Tibial artery (tissue), 4 donors: ENCODE results near the gene ADAMTSL1.

Source experiments
- DNase-seq, 2 donors: peaks; one replicate each; pipeline ENCODE4 v3.0.0-alpha.2; 2019
- H3K27ac ChIP-seq, 2 donors: fragments of 200-600 bp; sonication (generic) in 1 of 2; 1 replicate in 1 of 2; 2 replicates in 1 of 2; pipeline ENCODE4 v1.5.1; 2018 to 2019; ENCODE audit warnings: mild to moderate bottlenecking in 1 of 2
- H3K27me3 ChIP-seq, 2 donors: fragments of 200-600 bp; sonication (generic) in 1 of 2; one replicate each; pipeline versions ENCODE4 v1.5.1 to v1.6.0; 2016 to 2019
- H3K36me3 ChIP-seq, 3 donors: fragments of 200-600 bp; sonication (generic) in 2 of 3; one replicate each; pipeline ENCODE4 v1.5.1; 2016 to 2019; ENCODE audit warnings: mild to moderate bottlenecking in 2 of 3
- H3K4me1 ChIP-seq, 4 donors: fragments of 200-600 bp; sonication (generic) in 2 of 4; 1 replicate in 3 of 4; 2 replicates in 1 of 4; pipeline ENCODE4 v1.5.1; 2016 to 2019
- H3K4me3 ChIP-seq, 2 donors: fragments of 200-600 bp; sonication (generic) in 1 of 2; 1 replicate in 1 of 2; 2 replicates in 1 of 2; pipeline ENCODE4 v1.5.1; 2018 to 2019; ENCODE audit warnings: mild to moderate bottlenecking in 2 of 2
- H3K9me3 ChIP-seq, 3 donors: fragments of 200-600 bp; sonication (generic) in 1 of 3; one replicate each; pipeline ENCODE4 v1.5.1; 2016 to 2019
- intact Hi-C: fragments of 100-400 bp; cut with DNase I; formaldehyde crosslinking; loops from one replicate; pipeline ENCODE4 v1.15.0; 2023; ENCODE audit warnings: low total_unique reads
- TF ChIP-seq, protein P1 (sequence below), 2 experiments: fragments of 200-600 bp in 1 of 2; fragments of 450-650 bp in 1 of 2; IDR thresholded peaks; one replicate each; pipeline ENCODE4 v1.5.1; 2017 to 2019; ENCODE audit warnings: antibody characterized with exemption in 2 of 2, mild to moderate bottlenecking in 1 of 2, moderate library complexity in 1 of 2

ADAMTSL1 gene

DNA sequence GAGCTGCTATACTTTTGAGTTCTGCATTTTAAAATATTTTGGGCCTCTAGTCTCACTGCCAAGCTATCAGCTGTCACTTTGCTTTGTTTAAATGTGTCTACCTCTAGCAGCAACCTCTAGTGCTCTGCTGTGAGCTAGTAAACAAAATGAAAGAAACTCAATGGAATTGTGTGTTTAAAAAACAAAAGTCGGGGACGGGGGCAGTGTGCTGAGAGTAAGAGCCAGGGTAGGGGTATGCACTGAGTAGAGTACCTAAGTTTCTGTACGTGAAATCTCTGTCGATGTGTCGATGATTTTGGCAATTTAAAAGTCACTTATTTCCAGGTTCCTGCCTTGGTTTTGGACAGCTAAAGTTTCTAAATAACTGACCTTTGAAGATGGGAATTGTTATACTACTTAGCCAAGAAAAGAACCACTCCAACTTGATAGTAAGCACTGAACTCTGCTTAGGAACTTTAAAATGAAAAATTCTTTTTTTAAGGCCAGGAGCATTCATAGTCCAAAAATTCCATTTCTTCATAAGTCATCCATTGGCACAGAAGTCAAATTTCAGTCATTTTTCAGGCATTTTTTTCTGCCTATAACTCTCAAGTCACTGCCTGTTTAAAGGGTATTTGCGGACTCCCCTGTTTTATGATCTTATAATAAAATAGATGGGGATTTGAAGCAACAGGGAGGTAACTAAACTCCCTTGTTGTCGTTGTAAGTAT is 447.6 kb downstream of the ADAMTSL1 start:
- peak overlapping the region in 1 of 2 donors; percentile 39 for H3K27ac ChIP-seq
- H3K27me3 ChIP-seq: no peaks in the 10 kb centered on the region
- TF ChIP-seq, protein P1, sequence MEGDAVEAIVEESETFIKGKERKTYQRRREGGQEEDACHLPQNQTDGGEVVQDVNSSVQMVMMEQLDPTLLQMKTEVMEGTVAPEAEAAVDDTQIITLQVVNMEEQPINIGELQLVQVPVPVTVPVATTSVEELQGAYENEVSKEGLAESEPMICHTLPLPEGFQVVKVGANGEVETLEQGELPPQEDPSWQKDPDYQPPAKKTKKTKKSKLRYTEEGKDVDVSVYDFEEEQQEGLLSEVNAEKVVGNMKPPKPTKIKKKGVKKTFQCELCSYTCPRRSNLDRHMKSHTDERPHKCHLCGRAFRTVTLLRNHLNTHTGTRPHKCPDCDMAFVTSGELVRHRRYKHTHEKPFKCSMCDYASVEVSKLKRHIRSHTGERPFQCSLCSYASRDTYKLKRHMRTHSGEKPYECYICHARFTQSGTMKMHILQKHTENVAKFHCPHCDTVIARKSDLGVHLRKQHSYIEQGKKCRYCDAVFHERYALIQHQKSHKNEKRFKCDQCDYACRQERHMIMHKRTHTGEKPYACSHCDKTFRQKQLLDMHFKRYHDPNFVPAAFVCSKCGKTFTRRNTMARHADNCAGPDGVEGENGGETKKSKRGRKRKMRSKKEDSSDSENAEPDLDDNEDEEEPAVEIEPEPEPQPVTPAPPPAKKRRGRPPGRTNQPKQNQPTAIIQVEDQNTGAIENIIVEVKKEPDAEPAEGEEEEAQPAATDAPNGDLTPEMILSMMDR (IDR thresholded peaks at IDR 0.05): no peak
- intact Hi-C loops: no loop called here
- no peaks in the 10 kb centered on the region for H3K9me3 ChIP-seq
- H3K4me1 ChIP-seq: peaks cover 0 to 35% (median 13%) of the 10 kb centered on the region in 4 donors
- no peaks in the 10 kb centered on the region for H3K36me3 ChIP-seq
- no peak overlapping the region for H3K4me3 ChIP-seq
- DNase-seq: no peak

- H3K27ac ChIP-seq: peak overlapping the region in 1 of 2 donors; percentile 39
- peaks cover 0 to 35% (median 13%) of the 10 kb centered on the region in 4 donors for H3K4me1 ChIP-seq
- no peaks in the 10 kb centered on the region for H3K9me3 ChIP-seq
- H3K4me3 ChIP-seq: no peak overlapping the region
- no peak for DNase-seq
- intact Hi-C loops: no loop called here
- TF ChIP-seq, protein P1 (IDR thresholded peaks at IDR 0.05): no peak
- H3K36me3 ChIP-seq: no peaks in the 10 kb centered on the region
- no peaks in the 10 kb centered on the region for H3K27me3 ChIP-seq
These were observed 448.4 kb downstream of the ADAMTSL1 start for GRCh38 chr9:18922161-18922885.

DNA sequence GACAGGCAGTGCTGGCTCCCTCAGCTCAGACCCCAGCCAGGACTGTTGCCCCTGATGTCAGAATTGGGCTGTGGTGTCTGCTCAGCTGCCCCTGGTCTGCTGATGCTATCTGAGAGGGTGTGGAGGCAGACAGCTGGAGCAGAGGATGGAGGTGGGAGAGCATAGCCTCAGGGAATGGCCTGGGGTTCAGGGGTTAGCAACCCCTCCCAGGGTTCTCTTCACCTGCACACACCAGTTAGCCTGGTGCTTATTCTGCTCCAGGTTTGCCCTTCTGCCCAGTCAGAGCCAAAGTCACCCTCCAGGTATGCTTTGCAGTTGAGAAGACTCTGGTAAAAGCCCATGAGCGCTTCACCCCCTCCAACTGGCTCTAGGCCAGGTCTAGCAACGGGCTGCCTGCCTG is 449.2 kb downstream of the ADAMTSL1 start:
- TF ChIP-seq, protein P1 (IDR thresholded peaks at IDR 0.05): no peak
- Histone ChIP-seq H3K27ac (no peak overlapping the region), H3K4me1 (peaks cover 0 to 35% (median 13%) of the 10 kb centered on the region in 4 donors), H3K36me3 (no peaks in the 10 kb centered on the region), H3K9me3 (no peaks in the 10 kb centered on the region), H3K27me3 (no peaks in the 10 kb centered on the region), H3K4me3 (no peak overlapping the region)
- no peak for DNase-seq
- intact Hi-C loops: no loop called here

DNA sequence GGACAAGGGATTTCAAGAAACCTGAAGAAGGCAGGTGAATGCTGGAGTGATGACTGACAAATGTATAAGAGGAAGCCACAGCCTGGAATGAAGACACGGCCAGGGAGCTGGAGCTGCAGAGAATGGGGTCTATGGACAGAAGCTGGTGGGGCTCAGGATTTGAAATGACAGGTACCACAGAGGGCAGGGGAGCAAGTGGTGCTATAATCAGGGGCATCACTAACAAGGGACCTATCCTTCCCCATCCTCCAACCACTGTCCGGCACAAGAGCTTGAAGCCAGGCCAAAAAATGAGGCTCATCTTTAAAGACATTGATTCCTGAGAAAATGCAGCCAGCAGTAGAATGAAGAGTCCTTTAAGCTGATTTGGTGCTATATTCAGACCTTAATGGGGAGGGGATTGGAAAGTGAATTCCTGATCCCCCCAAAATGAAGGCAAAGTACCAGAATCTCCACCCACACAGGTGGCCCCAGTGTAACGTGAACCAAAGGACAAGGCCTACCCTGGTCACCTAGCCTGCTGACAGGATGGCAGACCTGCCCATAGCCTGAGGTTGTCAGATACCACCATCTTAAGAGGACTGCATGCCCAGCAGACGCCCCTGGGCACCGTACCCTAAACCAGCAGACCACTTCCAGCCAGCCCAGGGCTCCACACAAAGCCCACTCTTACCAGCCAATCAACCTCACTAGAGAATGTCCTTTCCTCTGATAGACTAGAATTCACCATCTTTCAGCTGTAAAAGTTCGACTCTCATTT is 449.9 kb downstream of the ADAMTSL1 start:
- peaks cover 0 to 35% (median 13%) of the 10 kb centered on the region in 4 donors for H3K4me1 ChIP-seq
- no peaks in the 10 kb centered on the region for H3K27me3 ChIP-seq
- H3K36me3 ChIP-seq: no peaks in the 10 kb centered on the region
- intact Hi-C loops: no loop called here
- TF ChIP-seq, protein P1 (IDR thresholded peaks at IDR 0.05): no peak
- no peak for DNase-seq
- H3K9me3 ChIP-seq: no peaks in the 10 kb centered on the region
- no peak overlapping the region for H3K4me3 ChIP-seq
- no peak overlapping the region for H3K27ac ChIP-seq

GRCh38 chr9:18925880-18926279 is 451.9 kb downstream of the ADAMTSL1 start:
- Histone ChIP-seq H3K4me1 (peaks cover 0 to 26% (median 13%) of the 10 kb centered on the region in 4 donors), H3K4me3 (no peak overlapping the region), H3K27ac (no peak overlapping the region), H3K9me3 (no peaks in the 10 kb centered on the region), H3K36me3 (no peaks in the 10 kb centered on the region), H3K27me3 (no peaks in the 10 kb centered on the region)
- TF ChIP-seq, protein P1 (IDR thresholded peaks at IDR 0.05): no peak
- no peak for DNase-seq
- intact Hi-C loops: no loop called here
